ENCODE measurements around the gene TRIM26. TPM values are rescaled to one million over a fixed set of nuclear protein-coding genes. Genes with fewer than 3 reads are reported as not detected.
A peak's percentile ranks its signal among the peaks of the same experiment; 100 is the strongest.

TRIM26 gene
- total and polyA plus RNA-seq, 2 donors (not counting 1 experiment from before 2014, with no cell fraction given) = 49.5 to 73.2 TPM

- WGBS (ENCODE audit: insufficient coverage) = no CpG with 5 or more reads among the region's 1 CpG
- intact Hi-C loops (cut with micrococcal nuclease) = no loop called here
- DNase-seq (no peak), ATAC-seq (ENCODE audit: low read depth) (no peak)
- Mint-ChIP-seq H3K9me3 (ENCODE audit: insufficient read depth) (no peaks in the 10 kb centered on the region), H3K27ac (peak overlapping the region; percentile 56), H3K4me1 (peaks cover 66% of the 10 kb centered on the region), H3K4me3 (no peak overlapping the region), H3K27me3 (no peaks in the 10 kb centered on the region)
- H3K9me3 ChIP-seq (ENCODE audit: control extremely low read depth in 1 of 3, control insufficient read depth in 2 of 3, insufficient read depth in 1 of 3, low read length in 2 of 3) = no peaks in the 10 kb centered on the region
- CTCF ChIA-PET = interaction anchor here (1.4 kb wide), 1 partner anchor 9 kb away, joined by 3 read pairs; the partner anchor contains the start of gene TRIM26
- H2AFZ ChIP-seq (ENCODE audit: insufficient read depth, low read depth, low read length, poor library complexity, severe bottlenecking) = no peak overlapping the region
- no peak for TF ChIP-seq EZH2 (IDR thresholded peaks at IDR 0.05; ENCODE audit: borderline replicate concordance, insufficient read depth, low read depth, low read length, poor library complexity, severe bottlenecking)
- TF ChIP-seq CTCF (IDR thresholded peaks at IDR 0.05) = no peak
- no peak overlapping the region for H3K9ac ChIP-seq (ENCODE audit: low read length)
- H4K20me1 ChIP-seq (ENCODE audit: control insufficient read depth, insufficient read depth, low read length, poor library complexity, severe bottlenecking) = peaks cover 79% of the 10 kb centered on the region
- POLR2A ChIA-PET = interaction anchor here (0.7 to 0.8 kb wide), 2 partner anchors 9 to 30 kb away, joined by 4 read pairs; partner anchors contain the start of gene TRIM26
- peaks cover 52 to 62% of the 10 kb centered on the region in 2 donors for H3K4me1 ChIP-seq (ENCODE audit: control insufficient read depth in 2 of 2, insufficient read depth in 2 of 2, low read length in 2 of 2)
- H3K4me3 ChIP-seq (ENCODE audit: control extremely low read depth in 1 of 5, extremely low read depth in 1 of 5, insufficient read depth in 1 of 5, low read depth in 2 of 5, low read length in 4 of 5) = no peak overlapping the region
- H3K36me3 ChIP-seq (replicated peaks in 1 of 2; ENCODE audit: control extremely low read depth in 1 of 2, control insufficient read depth in 1 of 2, extremely low read depth in 1 of 2, insufficient read depth in 2 of 2, low read length in 1 of 2) = peaks cover 0 to 35% of the 10 kb centered on the region in 2 experiments
- no peak overlapping the region for H3K27ac ChIP-seq (ENCODE audit: low read length in 2 of 2)
- no peaks in the 10 kb centered on the region for H3K27me3 ChIP-seq (replicated peaks in 1 of 4; ENCODE audit: control extremely low read depth in 1 of 4, control insufficient read depth in 3 of 4, insufficient read depth in 4 of 4, low read length in 3 of 4)
- peaks cover 92% of the 10 kb centered on the region for H3K79me2 ChIP-seq (ENCODE audit: control insufficient read depth, insufficient read depth, low read length)
- H3K4me2 ChIP-seq (replicated peaks; ENCODE audit: low read depth, low read length, poor library complexity, severe bottlenecking) = no peak overlapping the region
These were observed 9.1 kb downstream of the TRIM26 start for GRCh38 chr6:30204116-30204515.

- Histone ChIP-seq H3K36me3 (replicated peaks in 1 of 2; ENCODE audit: control extremely low read depth in 1 of 2, control insufficient read depth in 1 of 2, extremely low read depth in 1 of 2, insufficient read depth in 2 of 2, low read length in 1 of 2) (peaks cover 0 to 47% of the 10 kb centered on the region in 2 experiments), H2AFZ (ENCODE audit: insufficient read depth, low read depth, low read length, poor library complexity, severe bottlenecking) (no peak overlapping the region), H3K4me2 (replicated peaks; ENCODE audit: low read depth, low read length, poor library complexity, severe bottlenecking) (no peak overlapping the region), H3K27ac (ENCODE audit: low read length in 2 of 2) (peak overlapping the region in 1 of 2 donors; percentile 20), H4K20me1 (ENCODE audit: control insufficient read depth, insufficient read depth, low read length, poor library complexity, severe bottlenecking) (peaks cover 76% of the 10 kb centered on the region), H3K9me3 (ENCODE audit: control extremely low read depth in 1 of 3, control insufficient read depth in 2 of 3, insufficient read depth in 1 of 3, low read length in 2 of 3) (no peaks in the 10 kb centered on the region), H3K9ac (ENCODE audit: low read length) (no peak overlapping the region), H3K4me1 (ENCODE audit: control insufficient read depth in 2 of 2, insufficient read depth in 2 of 2, low read length in 2 of 2) (peaks cover 36 to 46% of the 10 kb centered on the region in 2 donors), H3K79me2 (ENCODE audit: control insufficient read depth, insufficient read depth, low read length) (peaks cover 88% of the 10 kb centered on the region), H3K27me3 (replicated peaks in 1 of 4; ENCODE audit: control extremely low read depth in 1 of 4, control insufficient read depth in 3 of 4, insufficient read depth in 4 of 4, low read length in 3 of 4) (no peaks in the 10 kb centered on the region), H3K4me3 (ENCODE audit: control extremely low read depth in 1 of 5, extremely low read depth in 1 of 5, insufficient read depth in 1 of 5, low read depth in 2 of 5, low read length in 4 of 5) (no peak overlapping the region)
- Mint-ChIP-seq H3K27ac (peak overlapping the region; percentile 61), H3K9me3 (ENCODE audit: insufficient read depth) (no peaks in the 10 kb centered on the region), H3K4me1 (peaks cover 53% of the 10 kb centered on the region), H3K4me3 (no peak overlapping the region), H3K27me3 (no peaks in the 10 kb centered on the region)
- WGBS (ENCODE audit: insufficient coverage) = no CpG with 5 or more reads among the region's 4 CpGs
- ChIA-PET CTCF (no interaction called here), POLR2A (no interaction called here)
- ATAC-seq (ENCODE audit: low read depth) (no peak), DNase-seq (no peak)
- intact Hi-C loops (cut with micrococcal nuclease) = no loop called here
- no peak for TF ChIP-seq CTCF (IDR thresholded peaks at IDR 0.05)
These were observed 10.8 kb downstream of the TRIM26 start for GRCh38 chr6:30202366-30202765.

All from B cell (primary cell).